Upper lobe of left lung (tissue), 6 donors: ENCODE results near the gene AHDC1. TPM values are rescaled to one million over a fixed set of nuclear protein-coding genes. Genes with fewer than 3 reads are reported as not detected.

Experiments
- ATAC-seq, 2 donors: fragments of 200-7000 bp; cut with Tn5 transposase; one replicate each; pipeline ENCODE4 v1.9.1; 2022; ENCODE audit warnings: mild to moderate bottlenecking in 2 of 2, moderate library complexity in 2 of 2; ENCODE audit not compliant: low FRiP score in 2 of 2
- DNase-seq, 2 donors: peaks; one replicate each; pipeline ENCODE4 v3.0.0-alpha.2; 2019 to 2020
- H3K27ac ChIP-seq, 4 donors: fragments of 200-600 bp; sonication (generic); one replicate each; pipeline ENCODE4 v1.5.1; 2016 to 2019
- H3K27me3 ChIP-seq, 4 donors: fragments of 200-600 bp; sonication (generic); one replicate each; pipeline ENCODE4 v1.5.1; 2017 to 2019
- H3K36me3 ChIP-seq, 4 donors: fragments of 200-600 bp; sonication (generic); one replicate each; pipeline ENCODE4 v1.5.1; 2016 to 2019
- H3K4me1 ChIP-seq, 4 donors: fragments of 200-600 bp; sonication (generic); one replicate each; pipeline ENCODE4 v1.5.1; 2018 to 2019
- H3K4me3 ChIP-seq, 4 donors: fragments of 200-600 bp; sonication (generic); one replicate each; pipeline ENCODE4 v1.5.1; 2017 to 2019; ENCODE audit warnings: mild to moderate bottlenecking in 2 of 4, moderate library complexity in 1 of 4
- H3K9me3 ChIP-seq, 4 donors: fragments of 200-600 bp; sonication (generic); one replicate each; pipeline ENCODE4 v1.5.1; 2018 to 2019
- EP300 ChIP-seq, 4 donors: sonication (generic); formaldehyde crosslinking; IDR thresholded peaks; one replicate each; pipeline ENCODE4 v1.5.1; 2017; ENCODE audit warnings: antibody characterized with exemption in 4 of 4, control low read depth in 2 of 4
- POLR2A ChIP-seq, 4 donors: fragments of 450-650 bp; IDR thresholded peaks; one replicate each; pipeline ENCODE4 v1.5.1; 2016 to 2017; ENCODE audit warnings: antibody characterized with exemption in 4 of 4, mild to moderate bottlenecking in 2 of 4
- POLR2AphosphoS5 ChIP-seq, 2 donors: sonication (generic); formaldehyde crosslinking; IDR thresholded peaks; one replicate each; pipeline ENCODE4 v1.5.1; 2017; ENCODE audit warnings: antibody characterized with exemption in 2 of 2
- WGBS, 2 donors: methylation state at CpG; one replicate each; pipeline ENCODE4 v1.1.5; 2017 to 2018; 5-methylcytosine and 5-hydroxymethylcytosine counted together
- total RNA-seq, 6 donors: library from RNA; depleted of rRNA in 4 of 6; stranded (reverse); fragments of >200 nt in 4 of 6; gene quantifications; one replicate each; pipeline versions ENCODE4 v1.1.0 to v1.2.1, GENCODE V29; 2016 to 2021
- TF ChIP-seq, protein P1 (sequence below), 6 experiments: fragments of 450-650 bp in 4 of 6; fragments of 200-600 bp in 2 of 6; sonication (generic) in 2 of 6; IDR thresholded peaks; one replicate each; pipeline ENCODE4 v1.5.1; 2016 to 2019; ENCODE audit warnings: antibody characterized with exemption in 6 of 6
- donor health status: DM: no; HTN: no; CAD: no; lungs with moderate emphysema.
- donor health status: DM: no; HTN: yes; CAD: no; lungs with severe emphysema.

The AHDC1 gene
- total RNA-seq, 6 donors from 2014 or later: 10.8 to 43.4 (median 26.2) TPM

DNA sequence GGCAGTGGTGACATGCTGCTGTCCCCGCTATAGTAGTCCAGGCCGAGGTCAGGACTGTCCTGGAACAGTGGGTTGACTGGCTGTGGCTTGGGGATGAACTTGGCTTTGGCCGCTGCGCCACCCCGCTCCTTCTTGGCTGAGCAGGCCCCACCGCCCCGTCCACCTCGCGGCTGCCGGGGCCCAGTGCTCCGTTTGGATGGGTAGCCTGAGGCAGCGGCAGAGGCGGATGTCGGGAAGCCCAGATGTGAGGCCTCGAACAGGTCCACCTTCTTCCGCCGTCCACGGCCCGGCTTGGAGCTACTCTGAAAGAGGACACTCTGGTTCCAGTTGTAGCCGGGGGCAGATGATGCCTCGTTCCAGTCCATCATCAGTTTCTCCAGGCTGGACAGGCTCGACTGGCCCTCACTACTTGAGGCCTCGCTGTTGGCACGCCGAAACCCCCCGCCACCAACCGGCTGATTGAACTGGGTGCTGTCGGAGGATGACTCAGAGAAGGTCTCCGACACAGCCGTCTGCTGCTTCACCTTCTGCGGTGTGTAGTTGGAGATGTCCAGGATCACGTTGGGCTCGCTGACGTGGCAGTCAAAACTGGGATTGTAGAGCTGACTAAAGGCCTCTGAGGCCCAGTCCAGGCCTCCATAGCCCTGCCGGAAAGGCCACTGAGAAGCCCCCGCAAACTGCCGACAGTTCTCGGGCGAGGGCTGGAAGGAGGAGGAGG is 55.6 kb downstream of the AHDC1 start:
- no peaks in the 10 kb centered on the region for H3K9me3 ChIP-seq
- 94% methylated on average over 34 of the region's 39 CpGs for WGBS, 2 donors
- TF ChIP-seq, protein P1, sequence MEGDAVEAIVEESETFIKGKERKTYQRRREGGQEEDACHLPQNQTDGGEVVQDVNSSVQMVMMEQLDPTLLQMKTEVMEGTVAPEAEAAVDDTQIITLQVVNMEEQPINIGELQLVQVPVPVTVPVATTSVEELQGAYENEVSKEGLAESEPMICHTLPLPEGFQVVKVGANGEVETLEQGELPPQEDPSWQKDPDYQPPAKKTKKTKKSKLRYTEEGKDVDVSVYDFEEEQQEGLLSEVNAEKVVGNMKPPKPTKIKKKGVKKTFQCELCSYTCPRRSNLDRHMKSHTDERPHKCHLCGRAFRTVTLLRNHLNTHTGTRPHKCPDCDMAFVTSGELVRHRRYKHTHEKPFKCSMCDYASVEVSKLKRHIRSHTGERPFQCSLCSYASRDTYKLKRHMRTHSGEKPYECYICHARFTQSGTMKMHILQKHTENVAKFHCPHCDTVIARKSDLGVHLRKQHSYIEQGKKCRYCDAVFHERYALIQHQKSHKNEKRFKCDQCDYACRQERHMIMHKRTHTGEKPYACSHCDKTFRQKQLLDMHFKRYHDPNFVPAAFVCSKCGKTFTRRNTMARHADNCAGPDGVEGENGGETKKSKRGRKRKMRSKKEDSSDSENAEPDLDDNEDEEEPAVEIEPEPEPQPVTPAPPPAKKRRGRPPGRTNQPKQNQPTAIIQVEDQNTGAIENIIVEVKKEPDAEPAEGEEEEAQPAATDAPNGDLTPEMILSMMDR (IDR thresholded peaks at IDR 0.05): no peak
- TF ChIP-seq EP300 (IDR thresholded peaks at IDR 0.05) (no peak), POLR2AphosphoS5 (IDR thresholded peaks at IDR 0.05) (no peak), POLR2A (IDR thresholded peaks at IDR 0.05) (no peak)
- peaks cover 8 to 23% (median 21%) of the 10 kb centered on the region in 4 donors for H3K4me1 ChIP-seq
- DNase-seq (peak in 1 of 2 donors; percentile 83), ATAC-seq (no peak)
- no peak overlapping the region for H3K4me3 ChIP-seq
- no peak overlapping the region for H3K27ac ChIP-seq
- H3K36me3 ChIP-seq: peaks cover 0 to 71% (median 56%) of the 10 kb centered on the region in 4 donors
- H3K27me3 ChIP-seq: no peaks in the 10 kb centered on the region

DNA sequence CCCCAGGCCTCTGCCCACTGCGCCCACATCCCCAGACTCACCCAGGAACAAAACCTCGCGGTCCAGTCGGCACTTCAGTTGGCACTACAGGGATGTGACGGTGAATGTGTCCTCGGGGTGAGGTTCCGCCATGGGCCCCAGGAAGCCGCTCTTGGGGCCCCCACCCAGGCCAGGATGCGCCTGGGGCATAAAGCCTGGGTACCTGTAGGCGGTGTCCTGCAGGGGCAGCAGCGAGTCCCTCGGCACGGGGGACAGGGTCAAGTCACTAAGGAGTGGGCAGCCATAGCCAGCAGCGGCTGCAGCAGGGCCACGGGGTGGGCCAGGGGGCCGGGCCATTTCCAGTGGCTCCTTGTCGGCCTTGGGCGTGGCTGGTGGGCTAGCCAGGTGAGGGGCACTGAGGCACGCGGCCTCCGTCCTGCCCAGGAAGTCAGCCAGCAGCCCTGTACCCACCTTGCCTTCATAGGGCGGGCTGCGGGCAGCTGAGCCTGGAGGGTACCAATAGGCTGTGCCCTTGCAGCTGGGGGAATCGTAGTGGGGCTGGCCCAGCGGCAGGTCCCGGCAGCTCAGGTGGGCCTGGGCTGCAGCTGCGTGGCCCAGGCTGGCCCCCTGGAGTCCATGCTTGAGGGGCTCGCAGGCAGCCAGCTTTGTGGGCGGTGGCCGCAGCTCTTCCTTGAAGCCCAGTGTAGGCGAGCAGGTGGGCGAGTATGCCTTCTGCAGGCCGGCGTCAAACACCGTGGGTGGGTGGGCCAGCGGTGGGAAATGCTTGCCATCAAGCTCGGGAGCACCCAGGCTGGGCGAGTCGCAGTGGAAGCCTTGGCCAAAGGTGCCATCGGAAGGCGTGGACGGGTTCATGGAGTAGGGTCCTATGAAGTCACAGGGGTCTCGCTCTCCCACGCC is 56.5 kb downstream of the AHDC1 start:
- Histone ChIP-seq H3K9me3 (no peaks in the 10 kb centered on the region), H3K36me3 (peaks cover 0 to 65% (median 50%) of the 10 kb centered on the region in 4 donors), H3K27ac (peak overlapping the region in 2 of 4 donors; percentile 63 to 64), H3K4me3 (no peak overlapping the region), H3K4me1 (peaks cover 12 to 31% (median 27%) of the 10 kb centered on the region in 4 donors), H3K27me3 (no peaks in the 10 kb centered on the region)
- TF ChIP-seq EP300 (IDR thresholded peaks at IDR 0.05): no peak
- no peak for TF ChIP-seq POLR2AphosphoS5 (IDR thresholded peaks at IDR 0.05)
- TF ChIP-seq, protein P1 (IDR thresholded peaks at IDR 0.05): peak in 1 of 6 experiments; percentile 7
- TF ChIP-seq POLR2A (IDR thresholded peaks at IDR 0.05): no peak
- ATAC-seq (no peak), DNase-seq (peak in 1 of 2 donors; percentile 76)
- WGBS, 2 donors: 93 to 95% methylated on average over 24 to 32 of the region's 44 CpGs

DNA sequence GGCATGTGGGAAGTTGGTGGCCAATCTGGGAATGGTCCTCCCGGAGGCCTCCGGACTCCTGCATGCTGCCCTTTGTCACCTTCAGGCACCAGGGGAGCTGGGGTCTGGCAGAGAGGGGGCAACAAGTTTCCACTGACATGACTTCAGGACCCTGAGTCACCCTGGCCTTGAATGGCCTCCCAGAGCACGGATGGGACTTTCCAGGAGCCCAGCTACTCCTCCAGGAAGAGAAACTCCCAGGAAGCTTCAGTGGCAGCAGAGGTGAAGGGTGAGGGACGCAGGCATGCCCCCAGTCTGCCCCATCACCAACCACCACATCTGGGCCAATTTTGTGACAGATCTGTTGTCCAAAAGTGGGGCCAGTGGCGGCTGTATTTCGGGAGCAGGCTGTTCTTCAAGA is 58.1 kb downstream of the AHDC1 start:
- no peaks in the 10 kb centered on the region for H3K27me3 ChIP-seq
- DNase-seq (no peak), ATAC-seq (no peak)
- peak overlapping the region; percentile 31 to 64 (median 64) for H3K27ac ChIP-seq
- peaks cover 13 to 40% (median 29%) of the 10 kb centered on the region in 4 donors for H3K4me1 ChIP-seq
- H3K9me3 ChIP-seq: no peaks in the 10 kb centered on the region
- whole genome bisulfite sequencing, 2 donors: 77 to 78% methylated on average over 4 to 6 of the region's 6 CpGs
- peaks cover 0 to 54% (median 37%) of the 10 kb centered on the region in 4 donors for H3K36me3 ChIP-seq
- H3K4me3 ChIP-seq: no peak overlapping the region
- TF ChIP-seq EP300 (IDR thresholded peaks at IDR 0.05): no peak
- no peak for TF ChIP-seq POLR2AphosphoS5 (IDR thresholded peaks at IDR 0.05)
- TF ChIP-seq, protein P1 (IDR thresholded peaks at IDR 0.05): no peak
- TF ChIP-seq POLR2A (IDR thresholded peaks at IDR 0.05): no peak

DNA sequence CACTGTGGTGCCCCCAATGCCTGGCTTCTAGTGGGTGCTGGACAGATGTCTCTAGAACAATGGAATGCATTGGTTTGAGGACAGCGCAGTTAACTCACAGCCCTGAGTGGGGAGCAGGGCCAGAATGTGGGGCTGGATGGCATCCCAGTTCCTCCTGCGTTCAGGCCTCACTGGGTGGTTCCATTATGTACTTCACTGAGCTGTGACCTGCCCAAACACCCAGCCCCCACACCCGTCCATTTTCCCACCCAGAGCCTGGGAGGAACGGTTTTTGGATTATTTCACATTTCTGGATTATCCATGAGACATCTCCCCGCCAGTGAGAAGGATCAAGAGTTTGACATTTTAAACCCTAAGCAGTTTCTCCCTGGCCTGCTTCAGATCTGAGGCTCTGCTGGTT is 58.7 kb downstream of the AHDC1 start:
- TF ChIP-seq POLR2AphosphoS5 (IDR thresholded peaks at IDR 0.05) (no peak), EP300 (IDR thresholded peaks at IDR 0.05) (no peak), POLR2A (IDR thresholded peaks at IDR 0.05) (no peak)
- TF ChIP-seq, protein P1 (IDR thresholded peaks at IDR 0.05): no peak
- peaks cover 13 to 43% (median 31%) of the 10 kb centered on the region in 4 donors for H3K4me1 ChIP-seq
- H3K9me3 ChIP-seq: no peaks in the 10 kb centered on the region
- no peak for DNase-seq
- peak overlapping the region; percentile 31 to 64 (median 64) for H3K27ac ChIP-seq
- H3K27me3 ChIP-seq: no peaks in the 10 kb centered on the region
- H3K4me3 ChIP-seq: no peak overlapping the region
- WGBS, 2 donors: 58 to 75% methylated on average over 5 of the region's 5 CpGs
- peaks cover 0 to 48% (median 31%) of the 10 kb centered on the region in 4 donors for H3K36me3 ChIP-seq
- peak in 1 of 2 donors; percentile 81 for ATAC-seq
